Astrocyte of the cerebellum (primary cell): Measurements from ENCODE around the gene WDR6.

Experiments used
- DNase-seq: peaks from one replicate; pipeline ENCODE4 v3.0.0-alpha.2; 2011; ENCODE audit warnings: low read depth
- H3K4me3 ChIP-seq: 2 replicates; pipeline ENCODE4 v1.5.1; 2011; ENCODE audit warnings: mild to moderate bottlenecking, low read depth, low read length, moderate library complexity
- CTCF ChIP-seq: IDR thresholded peaks from 2 replicates; pipeline ENCODE4 v1.5.1; 2012; ENCODE audit warnings: low read length, low read depth, moderate library complexity, mild to moderate bottlenecking; ENCODE audit errors: missing control alignments
- in situ Hi-C: cut with HindIII; loops from 2 replicates; pipeline ENCODE4 v1.10.0; 2017; ENCODE audit warnings: low sequenced_read_pairs

WDR6 gene

GRCh38 chr3:49027634-49028033, 20.4 kb downstream of the WDR6 start:
- TF ChIP-seq CTCF, result no peak
- in situ Hi-C loops, result no loop called here
- H3K4me3 ChIP-seq, result no peak overlapping the region

DNA sequence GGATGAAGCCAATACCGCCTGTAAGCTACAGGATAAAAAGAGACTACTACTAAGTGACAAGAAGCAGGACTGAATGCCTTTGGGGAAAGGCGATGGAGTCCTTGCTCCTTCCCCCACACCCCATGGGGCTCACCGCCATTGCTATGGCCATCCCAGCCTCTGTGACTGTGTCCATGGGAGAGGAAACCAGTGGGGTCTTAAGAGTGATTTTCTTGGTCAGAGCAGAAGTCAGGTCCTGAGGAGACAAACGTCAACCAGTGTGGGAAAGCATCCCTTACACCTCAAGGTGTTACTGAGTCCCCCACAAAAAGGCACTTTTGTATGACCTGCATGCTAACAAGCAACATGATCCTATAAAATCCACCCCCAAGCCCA, 21.1 kb downstream of the WDR6 start:
- in situ Hi-C loops, result no loop called here
- H3K4me3 ChIP-seq, result peak overlapping the region; percentile 87
- DNase-seq, result no peak
- TF ChIP-seq CTCF, result no peak

More at GRCh38 chr3:49027634-49028033, 20.4 kb downstream of the WDR6 start:
- no peak for DNase-seq

DNA sequence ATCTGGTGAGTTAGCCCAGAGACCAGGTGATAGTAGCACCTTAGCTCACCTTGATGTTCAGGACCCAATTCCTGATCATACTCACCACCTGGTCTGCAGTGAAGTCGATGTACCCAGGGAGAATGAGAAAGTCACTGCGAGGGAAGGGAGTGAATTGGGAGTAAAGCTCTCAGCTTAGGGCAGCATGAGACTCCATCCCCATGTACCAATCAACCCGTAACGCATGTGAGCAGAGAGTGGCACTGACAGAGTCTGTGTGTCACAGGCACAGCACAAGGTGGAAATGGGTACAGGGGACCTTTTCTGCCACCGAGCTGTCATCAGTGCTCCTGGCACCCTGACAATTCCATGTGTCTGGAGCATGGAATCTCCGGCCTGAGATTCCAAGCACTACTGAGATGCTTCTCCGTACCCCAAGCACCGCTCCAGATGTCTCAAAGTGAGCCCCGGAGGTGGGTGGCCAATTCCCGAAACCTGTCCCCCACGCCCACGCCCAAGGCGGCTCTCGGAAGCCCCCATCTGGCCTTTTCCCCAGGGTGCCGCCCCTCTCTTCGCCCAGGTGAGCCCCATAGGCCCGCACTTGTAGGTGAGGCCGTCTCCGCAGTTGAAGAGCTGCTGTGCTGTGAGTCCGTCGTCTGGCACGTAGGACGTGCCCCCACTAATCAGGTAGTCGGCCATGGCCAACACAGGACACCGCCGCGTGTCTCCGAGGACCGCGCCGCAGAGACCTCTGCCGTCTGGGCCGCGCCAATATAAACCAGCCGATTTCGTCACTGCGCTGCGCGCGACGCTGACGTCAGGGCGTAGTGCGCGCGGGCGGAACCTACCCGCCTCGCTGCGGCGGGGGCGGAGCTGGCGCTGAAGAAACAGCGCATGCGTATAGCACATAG, 21.7 kb downstream of the WDR6 start, which contains the start of gene IMPDH2:
TSS of gene IMPDH2 (minus strand) at position 726 of the 890 bp plus-strand sequence. CDS start at position 678, 48 bp downstream.
- peak; percentile 8 for TF ChIP-seq CTCF
- DNase-seq, result peak; percentile 76
- peak within 1 kb of the TSS; percentile 87 for H3K4me3 ChIP-seq
- in situ Hi-C loops, result no loop called here

DNA sequence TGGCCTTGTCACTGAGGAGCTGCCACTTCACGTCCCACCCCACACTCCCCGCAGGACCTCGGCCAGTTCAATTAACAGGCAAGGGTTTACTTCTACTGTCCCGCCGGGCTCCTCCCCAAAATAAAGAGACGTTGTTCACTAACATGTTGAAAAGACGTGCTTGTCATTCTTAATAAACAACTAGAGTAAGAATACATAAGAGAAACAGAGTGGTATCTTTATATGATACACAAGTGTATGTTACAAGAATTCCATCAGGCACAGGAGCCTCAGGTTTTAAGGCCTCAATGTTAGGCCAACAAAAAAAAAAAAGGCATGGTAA, 22.3 kb downstream of the WDR6 start:
- in situ Hi-C loops, result no loop called here
- DNase-seq, result no peak
- peak overlapping the region; percentile 87 for H3K4me3 ChIP-seq
- TF ChIP-seq CTCF, result no peak

DNA sequence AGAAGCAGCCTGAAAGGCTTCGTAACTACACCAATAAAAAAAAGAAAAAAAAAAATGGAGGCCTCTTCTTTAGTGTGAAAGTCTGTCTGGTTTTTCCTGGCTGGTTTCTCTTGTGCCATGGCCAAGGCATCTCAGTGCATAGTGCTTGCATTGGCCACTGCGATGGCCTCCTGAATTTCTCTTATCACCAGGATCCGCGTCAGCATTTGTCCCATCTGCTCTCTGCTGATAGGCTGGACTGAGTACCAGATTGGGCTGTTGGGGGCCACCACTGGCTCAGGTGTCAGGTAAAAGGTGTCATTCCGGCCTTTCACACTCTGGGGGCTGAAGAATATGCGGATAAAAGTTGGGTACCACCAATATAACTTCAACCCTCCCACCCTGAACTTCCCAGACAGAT, 23.1 kb downstream of the WDR6 start:
- H3K4me3 ChIP-seq, result no peak overlapping the region
- TF ChIP-seq CTCF, result no peak
- DNase-seq, result no peak
- in situ Hi-C loops, result no loop called here

DNA sequence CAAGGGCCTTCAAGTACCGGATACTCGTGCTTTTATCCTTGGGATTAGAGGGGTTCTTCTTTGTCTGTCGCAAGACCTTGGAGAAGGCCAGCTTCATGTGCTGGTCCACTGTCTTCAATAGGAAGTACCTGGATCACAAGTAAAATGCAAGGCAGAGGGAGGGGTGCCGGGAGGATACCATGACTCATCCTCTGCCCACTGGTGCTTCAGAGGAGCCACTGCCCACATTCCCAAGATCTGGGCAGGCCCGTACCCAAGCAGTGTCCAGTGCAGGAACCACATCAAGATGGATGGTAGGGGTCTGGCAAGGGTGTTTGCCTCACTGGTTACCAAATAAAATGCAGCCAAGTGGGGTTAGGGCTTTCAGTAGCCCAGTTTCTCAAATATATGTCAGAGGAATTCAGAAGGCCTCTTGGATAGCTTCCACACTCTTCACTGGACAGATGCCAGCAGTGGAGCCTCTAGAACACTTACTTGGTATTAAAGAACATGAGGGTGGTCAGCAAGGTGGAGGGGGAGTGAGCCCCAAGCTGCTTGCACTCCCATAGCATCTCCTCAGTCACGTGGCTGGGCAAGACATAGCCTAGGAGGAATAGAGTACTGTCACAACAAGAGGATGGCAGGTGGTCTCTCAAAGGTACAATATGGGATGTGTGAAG, 25.6 kb downstream of the WDR6 start:
- no peak for TF ChIP-seq CTCF
- in situ Hi-C loops, result no loop called here
- H3K4me3 ChIP-seq, result no peak overlapping the region
- no peak for DNase-seq
